ENCODE measurements around the gene BHLHA15.

BHLHA15 gene

DNA sequence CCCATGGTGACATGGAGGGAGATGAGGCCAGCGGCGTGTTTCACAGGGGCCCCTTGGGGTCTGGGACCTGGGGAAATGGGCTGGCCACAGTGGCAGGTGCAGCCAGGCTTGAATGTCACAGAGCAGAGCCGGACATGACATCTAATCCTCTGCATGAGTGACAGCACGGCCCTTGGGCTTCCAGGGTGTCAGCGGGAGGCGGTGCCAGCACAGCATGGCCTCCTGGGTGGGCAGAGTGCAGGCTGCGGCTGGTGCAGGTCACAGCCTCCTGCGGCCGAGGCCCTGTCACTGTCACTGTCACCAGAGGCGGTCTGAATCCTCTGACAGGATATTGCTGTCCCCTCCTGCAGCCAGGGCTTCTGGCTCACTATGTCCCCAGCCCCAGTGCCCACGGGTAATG, 18.2 kb downstream of the BHLHA15 start:
- H3K9me3 ChIP-seq (ENCODE audit: control insufficient read depth, insufficient read depth, low read depth, low read length): no peaks in the 10 kb centered on the region
- H3K4me1 ChIP-seq (ENCODE audit: control insufficient read depth, insufficient read depth, low read length): no peaks in the 10 kb centered on the region
- H3K27ac ChIP-seq (ENCODE audit: extremely low read depth, low read depth, low read length): no peak overlapping the region
- ChIA-PET CTCF (no interaction called here), POLR2A (no interaction called here)
- peaks cover 3 to 4% of the 10 kb centered on the region in 2 experiments; a peak in 2 of 3 replicates for H3K36me3 ChIP-seq (ENCODE audit: control insufficient read depth in 2 of 2, insufficient read depth in 1 of 2, low read length in 2 of 2)
- TF ChIP-seq ZNF624 (tag by site-specific recombination; IDR thresholded peaks at IDR 0.05): no peak
- TF ChIP-seq ZIC2 (tag by site-specific recombination; IDR thresholded peaks at IDR 0.05): peak; percentile 20; the same call in 1 of the 2 replicates
- TF ChIP-seq MYNN (tag by site-specific recombination; IDR thresholded peaks at IDR 0.05; ENCODE audit: borderline replicate concordance): no peak
- H3K4me3 ChIP-seq (ENCODE audit: low read depth, low read length): no peak overlapping the region

GRCh38 chr7:98229991-98230745, 18.9 kb downstream of the BHLHA15 start:
- Histone ChIP-seq H3K9me3 (ENCODE audit: control insufficient read depth, insufficient read depth, low read depth, low read length) (no peaks in the 10 kb centered on the region), H3K4me3 (ENCODE audit: low read depth, low read length) (no peak overlapping the region), H3K4me1 (ENCODE audit: control insufficient read depth, insufficient read depth, low read length) (no peaks in the 10 kb centered on the region), H3K36me3 (ENCODE audit: control insufficient read depth in 2 of 2, insufficient read depth in 1 of 2, low read length in 2 of 2) (peaks cover 3 to 4% of the 10 kb centered on the region in 2 experiments; a peak in 2 of 3 replicates), H3K27ac (ENCODE audit: extremely low read depth, low read depth, low read length) (no peak overlapping the region)
- ChIA-PET CTCF (no interaction called here), POLR2A (no interaction called here)
- TF ChIP-seq ZNF449 (tag by site-specific recombination; IDR thresholded peaks at IDR 0.05) (no peak), HOXA7 (CRISPR knock-in tag; IDR thresholded peaks at IDR 0.05; ENCODE audit: borderline replicate concordance) (no peak), ZNF362 (tag by site-specific recombination; IDR thresholded peaks at IDR 0.05) (no peak), KLF8 (tag by site-specific recombination; IDR thresholded peaks at IDR 0.05) (no peak), EGR2 (tag by site-specific recombination; IDR thresholded peaks at IDR 0.05; ENCODE audit: low read depth) (peak; percentile 95), ZSCAN30 (tag by site-specific recombination; IDR thresholded peaks at IDR 0.05) (no peak), KLF9 (tag by site-specific recombination; IDR thresholded peaks at IDR 0.05; ENCODE audit: low read depth) (peak; percentile 53), ZNF112 (tag by site-specific recombination; IDR thresholded peaks at IDR 0.05) (no peak), ZSCAN23 (tag by site-specific recombination; IDR thresholded peaks at IDR 0.05) (no peak), ZNF48 (tag by site-specific recombination; IDR thresholded peaks at IDR 0.05) (no peak), ZNF10 (tag by site-specific recombination; IDR thresholded peaks at IDR 0.05) (no peak), HOXC10 (CRISPR knock-in tag; IDR thresholded peaks at IDR 0.05) (no peak), ZBTB11 (tag by site-specific recombination; conservative IDR thresholded peaks at IDR 0.05; ENCODE audit: low read depth) (no peak), ZNF211 (tag by site-specific recombination; IDR thresholded peaks at IDR 0.05; ENCODE audit: low read depth) (no peak), ZBTB7A (tag by site-specific recombination; IDR thresholded peaks at IDR 0.05; ENCODE audit: low read depth) (no peak), ZFP3 (tag by site-specific recombination; IDR thresholded peaks at IDR 0.05; ENCODE audit: low read depth) (no peak), ZNF670 (tag by site-specific recombination; IDR thresholded peaks at IDR 0.05; ENCODE audit: low read depth) (no peak), ZFHX2 (tag by site-specific recombination; conservative IDR thresholded peaks at IDR 0.05) (peak; percentile 92), ZNF266 (tag by site-specific recombination; IDR thresholded peaks at IDR 0.05; ENCODE audit: low read depth) (no peak)
- TF ChIP-seq, protein P1, sequence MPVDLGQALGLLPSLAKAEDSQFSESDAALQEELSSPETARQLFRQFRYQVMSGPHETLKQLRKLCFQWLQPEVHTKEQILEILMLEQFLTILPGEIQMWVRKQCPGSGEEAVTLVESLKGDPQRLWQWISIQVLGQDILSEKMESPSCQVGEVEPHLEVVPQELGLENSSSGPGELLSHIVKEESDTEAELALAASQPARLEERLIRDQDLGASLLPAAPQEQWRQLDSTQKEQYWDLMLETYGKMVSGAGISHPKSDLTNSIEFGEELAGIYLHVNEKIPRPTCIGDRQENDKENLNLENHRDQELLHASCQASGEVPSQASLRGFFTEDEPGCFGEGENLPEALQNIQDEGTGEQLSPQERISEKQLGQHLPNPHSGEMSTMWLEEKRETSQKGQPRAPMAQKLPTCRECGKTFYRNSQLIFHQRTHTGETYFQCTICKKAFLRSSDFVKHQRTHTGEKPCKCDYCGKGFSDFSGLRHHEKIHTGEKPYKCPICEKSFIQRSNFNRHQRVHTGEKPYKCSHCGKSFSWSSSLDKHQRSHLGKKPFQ (tag by site-specific recombination; IDR thresholded peaks at IDR 0.05): no peak
- TF ChIP-seq, protein P2, sequence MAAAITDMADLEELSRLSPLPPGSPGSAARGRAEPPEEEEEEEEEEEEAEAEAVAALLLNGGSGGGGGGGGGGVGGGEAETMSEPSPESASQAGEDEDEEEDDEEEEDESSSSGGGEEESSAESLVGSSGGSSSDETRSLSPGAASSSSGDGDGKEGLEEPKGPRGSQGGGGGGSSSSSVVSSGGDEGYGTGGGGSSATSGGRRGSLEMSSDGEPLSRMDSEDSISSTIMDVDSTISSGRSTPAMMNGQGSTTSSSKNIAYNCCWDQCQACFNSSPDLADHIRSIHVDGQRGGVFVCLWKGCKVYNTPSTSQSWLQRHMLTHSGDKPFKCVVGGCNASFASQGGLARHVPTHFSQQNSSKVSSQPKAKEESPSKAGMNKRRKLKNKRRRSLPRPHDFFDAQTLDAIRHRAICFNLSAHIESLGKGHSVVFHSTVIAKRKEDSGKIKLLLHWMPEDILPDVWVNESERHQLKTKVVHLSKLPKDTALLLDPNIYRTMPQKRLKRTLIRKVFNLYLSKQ (tag by site-specific recombination; IDR thresholded peaks at IDR 0.05; ENCODE audit: borderline replicate concordance): no peak
- TF ChIP-seq, protein P3, sequence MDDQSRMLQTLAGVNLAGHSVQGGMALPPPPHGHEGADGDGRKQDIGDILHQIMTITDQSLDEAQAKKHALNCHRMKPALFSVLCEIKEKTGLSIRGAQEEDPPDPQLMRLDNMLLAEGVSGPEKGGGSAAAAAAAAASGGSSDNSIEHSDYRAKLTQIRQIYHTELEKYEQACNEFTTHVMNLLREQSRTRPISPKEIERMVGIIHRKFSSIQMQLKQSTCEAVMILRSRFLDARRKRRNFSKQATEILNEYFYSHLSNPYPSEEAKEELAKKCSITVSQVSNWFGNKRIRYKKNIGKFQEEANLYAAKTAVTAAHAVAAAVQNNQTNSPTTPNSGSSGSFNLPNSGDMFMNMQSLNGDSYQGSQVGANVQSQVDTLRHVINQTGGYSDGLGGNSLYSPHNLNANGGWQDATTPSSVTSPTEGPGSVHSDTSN (CRISPR knock-in tag; IDR thresholded peaks at IDR 0.05): no peak

Data from HEK293 (cell line).